ENCODE results near the gene NRXN2.

Gene NRXN2

DNA sequence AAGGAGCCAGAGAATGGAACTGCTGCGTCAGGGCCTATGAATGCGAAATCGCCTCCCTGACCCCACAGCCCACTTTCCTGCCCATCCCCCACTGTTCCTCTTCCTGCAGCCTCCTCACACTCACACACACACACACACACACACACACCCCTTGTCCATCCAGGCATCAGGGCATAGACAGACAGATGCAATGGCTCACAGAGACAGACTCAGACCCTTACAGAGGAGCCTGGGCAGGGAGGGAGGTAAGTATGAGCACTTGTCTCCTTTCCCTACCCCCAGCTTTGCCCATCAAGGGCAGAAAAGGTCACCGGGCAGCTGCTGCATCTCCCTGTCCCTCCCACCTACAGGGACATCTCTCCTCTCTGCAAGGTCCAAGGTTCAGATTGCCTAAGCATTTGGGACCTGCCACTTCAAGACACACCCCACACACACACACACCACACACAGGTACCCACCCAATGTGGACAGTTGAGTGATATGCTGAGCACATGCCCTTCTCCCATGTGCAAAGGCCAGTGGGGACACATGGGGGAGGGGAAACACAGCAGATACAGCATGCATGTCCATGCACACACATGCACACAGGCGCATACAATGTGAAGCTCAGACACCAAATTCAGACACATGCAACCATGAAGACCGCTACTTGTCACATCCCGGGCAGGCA, 2.0 kb upstream of the NRXN2 start:
- no peak for TF ChIP-seq Cebpa-rat (IDR thresholded peaks at IDR 0.05)
- Histone ChIP-seq H3K4me3 (no peak overlapping the region), H3K27me3 (peaks cover 27% of the 10 kb centered on the region), H3K9ac (no peak overlapping the region), H3K27ac (no peak overlapping the region), H3K4me1 (peaks cover 37% of the 10 kb centered on the region), H3K9me3 (no peaks in the 10 kb centered on the region), H3K4me2 (peak overlapping the region; percentile 99), H4K20me1 (peaks cover 10% of the 10 kb centered on the region; the same call in 1 of the 2 replicates), H3K36me3 (peaks cover 38% of the 10 kb centered on the region)

DNA sequence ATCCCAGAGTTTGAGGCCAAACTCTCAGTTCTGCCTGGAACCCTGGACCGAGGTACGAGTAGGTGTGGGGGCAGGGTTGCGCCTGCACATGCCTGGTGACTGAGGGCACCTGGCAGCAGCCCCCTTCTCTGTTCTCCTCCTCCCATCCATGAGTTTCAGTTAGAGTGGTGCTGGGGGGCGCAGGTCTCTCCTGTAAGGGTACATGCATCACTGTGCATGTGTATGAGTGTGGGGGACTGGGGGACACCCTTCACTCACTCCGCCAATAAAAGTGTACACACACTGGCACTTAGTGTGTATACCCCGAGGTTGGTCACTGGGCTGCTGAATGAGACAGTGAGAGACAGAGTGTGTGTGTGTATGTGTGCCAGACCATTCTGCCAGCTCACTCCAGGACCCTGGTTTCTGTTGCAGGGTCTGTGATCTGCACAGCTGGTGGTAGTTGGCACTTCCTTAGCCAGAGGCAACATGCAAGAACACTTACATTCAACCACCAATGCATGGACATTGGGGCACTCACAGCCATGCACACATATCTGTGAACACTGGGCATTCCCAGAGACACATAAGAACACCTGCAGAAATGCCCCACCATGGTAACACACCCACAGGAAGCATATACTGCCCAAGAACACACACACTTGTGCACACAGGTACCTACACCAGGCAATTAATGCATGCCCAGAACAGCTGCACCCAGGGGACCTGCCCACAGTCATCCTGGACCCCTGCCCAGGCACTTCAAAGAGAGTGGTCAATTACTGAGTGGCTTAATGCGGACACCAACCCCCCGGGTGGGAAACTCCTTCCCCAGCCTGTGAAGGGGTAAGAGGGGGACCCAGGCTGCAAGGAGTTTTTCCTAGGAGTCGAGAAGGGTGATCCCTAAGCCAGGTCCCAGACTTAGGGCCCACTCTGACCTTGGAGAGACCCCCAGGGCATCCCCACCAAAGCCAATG, 1.2 kb upstream of the NRXN2 start:
- H3K27ac ChIP-seq = peak overlapping the region; percentile 95; the same call in 1 of the 2 replicates
- TF ChIP-seq Cebpa-rat (IDR thresholded peaks at IDR 0.05) = no peak
- H3K4me2 ChIP-seq = peak overlapping the region; percentile 99
- H3K9ac ChIP-seq = peak overlapping the region; percentile 93
- peaks cover 35% of the 10 kb centered on the region for H3K4me1 ChIP-seq
- peaks cover 10% of the 10 kb centered on the region; the same call in 1 of the 2 replicates for H4K20me1 ChIP-seq
- H3K4me3 ChIP-seq = peak overlapping the region; percentile 77
- peaks cover 27% of the 10 kb centered on the region for H3K27me3 ChIP-seq
- peaks cover 30% of the 10 kb centered on the region for H3K36me3 ChIP-seq
- H3K9me3 ChIP-seq = no peaks in the 10 kb centered on the region

DNA sequence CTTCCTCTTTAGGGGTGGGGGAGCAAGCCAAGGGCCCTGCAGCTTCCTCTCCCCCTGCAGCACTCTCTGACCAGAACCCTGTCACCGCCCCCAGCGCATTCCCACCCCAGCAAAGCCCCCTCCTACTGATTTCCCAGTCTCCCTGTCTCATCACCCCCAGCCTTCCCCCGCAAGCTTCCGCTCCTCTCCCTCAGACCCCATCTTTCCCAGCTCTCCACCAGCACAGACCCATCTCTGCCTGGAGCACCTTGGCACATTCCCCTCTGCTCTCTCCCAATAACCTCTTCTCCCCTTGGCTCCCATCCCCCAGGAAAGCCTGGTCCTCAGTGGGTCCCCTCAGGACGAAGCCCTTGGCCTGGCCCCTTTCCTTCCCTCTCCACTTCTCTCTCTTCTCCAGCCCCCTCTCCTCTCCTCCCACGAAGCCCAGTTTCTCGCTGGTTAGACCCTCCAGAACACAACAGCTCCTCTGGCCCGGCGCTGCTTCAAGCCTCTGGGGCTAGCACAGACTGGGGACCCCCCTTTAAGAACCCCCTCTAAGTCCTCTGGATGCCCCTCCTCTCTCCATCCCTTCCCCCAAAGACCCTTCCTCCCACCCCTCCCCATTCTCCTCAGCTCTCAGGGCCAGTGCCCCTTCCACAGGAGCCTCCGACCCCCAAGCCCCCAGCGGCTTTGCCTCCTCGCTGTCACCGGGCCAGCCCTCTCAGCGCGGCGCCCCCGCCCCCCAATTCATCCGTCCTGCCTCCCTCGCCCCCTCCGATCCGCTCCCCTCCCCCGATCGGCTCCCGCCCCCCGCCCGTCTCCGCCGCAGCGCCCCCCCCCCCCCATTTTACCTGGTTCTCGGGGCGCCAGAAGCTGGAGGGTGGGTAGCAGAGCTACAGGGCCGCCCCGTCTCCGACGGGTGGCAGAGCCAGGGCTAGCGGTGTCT, 594 bp downstream of the NRXN2 start:
- Histone ChIP-seq H3K9me3 (no peaks in the 10 kb centered on the region), H3K9ac (no peak overlapping the region), H4K20me1 (peaks cover 10% of the 10 kb centered on the region; the same call in 1 of the 2 replicates), H3K4me1 (peaks cover 38% of the 10 kb centered on the region), H3K4me2 (no peak overlapping the region), H3K4me3 (no peak overlapping the region), H3K27me3 (peaks cover 27% of the 10 kb centered on the region), H3K27ac (no peak overlapping the region), H3K36me3 (peaks cover 12% of the 10 kb centered on the region; the same call in 1 of the 2 replicates)
- no peak for TF ChIP-seq Cebpa-rat (IDR thresholded peaks at IDR 0.05)

DNA sequence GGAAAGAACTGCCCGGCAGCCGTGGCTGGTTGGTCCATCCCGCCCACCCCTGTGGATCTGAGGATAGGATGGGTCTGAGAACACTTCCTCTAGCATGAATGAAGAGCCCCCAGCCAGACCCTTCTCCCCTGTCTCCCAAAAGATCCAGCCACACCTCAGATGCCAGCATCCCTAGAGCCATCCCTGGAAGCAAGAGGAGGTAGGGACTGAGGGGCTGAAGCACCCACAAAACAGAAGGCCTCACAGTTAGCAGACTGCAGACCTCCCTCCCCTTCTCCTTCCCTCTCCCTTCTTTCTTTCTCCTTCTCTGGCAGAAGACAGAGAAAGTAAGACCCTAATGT, 1.7 kb downstream of the NRXN2 start:
- Histone ChIP-seq H3K4me1 (peaks cover 44% of the 10 kb centered on the region), H3K9ac (no peak overlapping the region), H3K4me3 (no peak overlapping the region), H3K9me3 (no peaks in the 10 kb centered on the region), H3K36me3 (0 out of 2 replicates have a peak, but pooled peaks cover 5% of the 10 kb centered on the region), H3K27me3 (peaks cover 27% of the 10 kb centered on the region), H3K27ac (no peak overlapping the region), H4K20me1 (peaks cover 10% of the 10 kb centered on the region; the same call in 1 of the 2 replicates), H3K4me2 (no peak overlapping the region)
- no peak for TF ChIP-seq Cebpa-rat (IDR thresholded peaks at IDR 0.05)

DNA sequence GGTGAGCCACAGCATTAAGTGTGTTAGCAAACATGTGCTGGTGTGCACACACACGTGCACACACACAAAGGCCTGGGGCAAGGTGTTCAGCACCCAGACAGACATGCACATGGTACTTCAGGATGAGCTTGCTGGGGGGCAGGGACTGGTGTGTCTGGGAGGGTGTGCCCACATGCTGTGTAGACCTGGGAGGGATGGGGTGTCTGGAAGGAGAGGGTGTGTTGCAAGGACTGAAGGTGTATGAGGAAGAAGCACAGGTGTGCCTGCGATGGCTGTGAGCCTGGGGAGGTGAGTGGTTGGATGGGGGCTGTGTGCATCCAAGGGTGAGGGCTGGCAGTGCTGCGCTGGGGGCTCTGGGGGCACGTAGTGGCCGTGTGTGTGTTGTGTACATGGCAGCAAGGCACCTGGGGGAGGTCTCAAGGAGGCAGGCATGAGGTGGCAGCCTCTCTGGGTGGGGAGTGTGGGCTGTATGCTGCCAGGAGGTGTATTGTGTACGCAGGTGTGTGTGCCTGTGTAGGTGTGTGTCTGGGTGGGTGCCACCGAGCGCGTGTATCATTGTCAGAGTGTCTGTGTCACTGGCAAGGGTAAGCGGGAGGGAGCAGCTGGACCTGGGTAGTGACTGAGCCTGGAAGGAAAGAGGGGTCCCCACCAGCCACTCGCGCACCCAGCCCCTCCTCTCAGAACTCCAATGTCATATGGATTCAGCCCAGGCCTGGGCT, 2.2 kb downstream of the NRXN2 start:
- Histone ChIP-seq H3K4me1 (peaks cover 44% of the 10 kb centered on the region), H4K20me1 (0 out of 2 replicates have a peak, but pooled peaks cover 6% of the 10 kb centered on the region), H3K4me3 (no peak overlapping the region), H3K9me3 (no peaks in the 10 kb centered on the region), H3K27me3 (peaks cover 28% of the 10 kb centered on the region), H3K27ac (no peak overlapping the region), H3K9ac (no peak overlapping the region), H3K4me2 (no peak overlapping the region), H3K36me3 (no peaks in the 10 kb centered on the region)
- TF ChIP-seq Cebpa-rat (IDR thresholded peaks at IDR 0.05) = no peak

DNA sequence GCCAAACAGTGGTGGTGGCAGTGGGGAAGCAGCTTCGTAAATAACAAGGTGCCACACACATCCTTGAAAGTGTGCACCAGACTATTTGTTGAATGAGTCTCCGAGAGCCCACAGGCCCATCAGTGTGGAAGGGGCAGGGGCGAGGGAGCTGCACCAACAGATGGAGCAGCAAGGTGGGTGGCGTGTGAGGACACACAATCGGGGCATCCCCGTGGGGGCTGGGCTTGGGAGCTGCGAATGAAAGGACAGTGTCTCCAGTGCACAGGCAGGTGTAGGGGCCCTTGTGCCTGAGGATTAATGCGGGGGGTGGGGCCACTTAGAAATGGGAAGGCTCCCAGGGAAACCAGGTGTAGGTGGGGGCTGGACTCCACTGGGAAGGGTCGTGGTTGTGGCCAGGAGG, 2.8 kb downstream of the NRXN2 start:
- Histone ChIP-seq H3K4me2 (no peak overlapping the region), H3K9me3 (no peaks in the 10 kb centered on the region), H4K20me1 (0 out of 2 replicates have a peak, but pooled peaks cover 3% of the 10 kb centered on the region), H3K4me1 (peaks cover 44% of the 10 kb centered on the region), H3K4me3 (no peak overlapping the region), H3K36me3 (no peaks in the 10 kb centered on the region), H3K27ac (no peak overlapping the region), H3K9ac (no peak overlapping the region), H3K27me3 (peaks cover 34% of the 10 kb centered on the region)
- no peak for TF ChIP-seq Cebpa-rat (IDR thresholded peaks at IDR 0.05)

DNA sequence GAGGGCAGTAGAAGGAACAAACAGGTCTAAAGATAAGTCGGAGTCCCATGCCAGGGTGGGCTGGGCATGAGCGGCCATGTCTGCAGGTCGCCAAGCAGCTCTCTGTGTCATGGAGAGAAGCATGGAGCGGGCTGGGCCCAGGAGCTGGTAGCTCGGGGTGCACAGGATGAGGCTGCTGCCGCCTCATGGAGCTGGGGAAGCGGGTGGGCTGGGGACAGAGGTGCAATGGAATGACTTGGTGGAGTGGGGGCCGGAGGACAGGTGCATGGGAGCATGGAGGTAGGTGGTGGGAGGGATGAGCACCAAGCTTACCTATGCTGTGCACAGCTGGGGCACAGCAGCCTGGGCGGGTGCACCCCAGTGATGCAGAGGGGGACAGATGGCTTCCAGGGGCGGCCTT, 3.6 kb downstream of the NRXN2 start:
- no peak overlapping the region for H3K4me2 ChIP-seq
- no peak overlapping the region for H3K9ac ChIP-seq
- no peaks in the 10 kb centered on the region for H4K20me1 ChIP-seq
- H3K27ac ChIP-seq = no peak overlapping the region
- no peak overlapping the region for H3K4me3 ChIP-seq
- no peak for TF ChIP-seq Cebpa-rat (IDR thresholded peaks at IDR 0.05)
- H3K4me1 ChIP-seq = peaks cover 44% of the 10 kb centered on the region
- H3K27me3 ChIP-seq = peaks cover 42% of the 10 kb centered on the region
- no peaks in the 10 kb centered on the region for H3K36me3 ChIP-seq
- no peaks in the 10 kb centered on the region for H3K9me3 ChIP-seq

DNA sequence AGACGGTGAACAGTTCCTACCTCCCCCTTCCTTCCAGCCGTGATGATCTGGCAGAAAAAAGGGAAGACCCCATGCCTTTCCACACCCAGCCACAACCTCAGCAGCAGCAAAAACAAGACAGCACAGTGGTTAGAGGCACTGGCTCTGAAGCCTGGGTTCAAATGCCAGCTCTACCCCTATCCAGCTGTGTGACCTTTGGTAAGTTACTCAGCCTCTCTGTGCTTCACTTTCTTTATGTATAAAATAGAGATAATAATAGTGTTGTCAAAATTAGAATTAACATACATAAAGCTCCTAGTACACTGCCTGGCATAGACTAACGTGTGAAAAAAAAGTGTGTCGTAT, 4.2 kb downstream of the NRXN2 start:
- no peaks in the 10 kb centered on the region for H3K36me3 ChIP-seq
- H3K27me3 ChIP-seq = peaks cover 48% of the 10 kb centered on the region
- no peak for TF ChIP-seq Cebpa-rat (IDR thresholded peaks at IDR 0.05)
- H4K20me1 ChIP-seq = no peaks in the 10 kb centered on the region
- peaks cover 38% of the 10 kb centered on the region for H3K4me1 ChIP-seq
- no peaks in the 10 kb centered on the region for H3K9me3 ChIP-seq
- no peak overlapping the region for H3K4me3 ChIP-seq
- no peak overlapping the region for H3K4me2 ChIP-seq
- no peak overlapping the region for H3K9ac ChIP-seq
- no peak overlapping the region for H3K27ac ChIP-seq
